PFSK-1 (cell line): ENCODE data around the gene MBOAT2.

Experiments used
- POLR2AphosphoS5 ChIP-seq: IDR thresholded peaks from 2 replicates; pipeline ENCODE4 v1.6.1; 2012; ENCODE audit warnings: low read depth, mild to moderate bottlenecking, control low read depth, low read length, moderate library complexity
- TAF1 ChIP-seq: IDR thresholded peaks from 2 replicates; pipeline ENCODE4 v1.6.1; 2012; ENCODE audit warnings: low read length, control low read depth, borderline replicate concordance; ENCODE audit not compliant: insufficient read depth
- TF ChIP-seq, protein P1 (sequence below), 2 experiments: IDR thresholded peaks; 2 replicates each; pipeline versions ENCODE4 v1.6.1 to v1.8.0; 2011 to 2012; ENCODE audit warnings: low read depth in 2 of 2, low read length in 2 of 2, control low read depth in 1 of 2, inconsistent platforms in 1 of 2, mild to moderate bottlenecking in 1 of 2, moderate library complexity in 1 of 2; ENCODE audit not compliant: insufficient read depth in 1 of 2

DNA sequence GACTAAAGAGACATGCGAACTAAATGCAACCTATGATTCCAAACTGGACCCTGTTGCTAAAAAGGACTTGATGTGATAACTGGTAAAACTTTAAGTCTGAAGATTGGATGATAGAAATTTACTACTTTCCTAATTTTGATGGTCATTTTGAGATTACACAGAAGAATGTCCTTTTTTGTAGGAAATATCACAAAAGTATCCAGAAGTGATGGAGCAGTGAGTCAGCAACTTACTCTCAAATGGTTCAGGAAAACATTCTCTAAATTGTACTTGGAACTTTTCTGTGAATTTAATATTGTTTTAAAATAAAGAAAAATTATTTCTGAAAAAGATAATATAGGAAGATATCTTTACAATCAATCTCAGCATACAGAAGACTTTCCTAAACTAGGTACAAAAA is 19.9 kb downstream of the MBOAT2 start:
- no peak for TF ChIP-seq POLR2AphosphoS5
- TF ChIP-seq, protein P1, sequence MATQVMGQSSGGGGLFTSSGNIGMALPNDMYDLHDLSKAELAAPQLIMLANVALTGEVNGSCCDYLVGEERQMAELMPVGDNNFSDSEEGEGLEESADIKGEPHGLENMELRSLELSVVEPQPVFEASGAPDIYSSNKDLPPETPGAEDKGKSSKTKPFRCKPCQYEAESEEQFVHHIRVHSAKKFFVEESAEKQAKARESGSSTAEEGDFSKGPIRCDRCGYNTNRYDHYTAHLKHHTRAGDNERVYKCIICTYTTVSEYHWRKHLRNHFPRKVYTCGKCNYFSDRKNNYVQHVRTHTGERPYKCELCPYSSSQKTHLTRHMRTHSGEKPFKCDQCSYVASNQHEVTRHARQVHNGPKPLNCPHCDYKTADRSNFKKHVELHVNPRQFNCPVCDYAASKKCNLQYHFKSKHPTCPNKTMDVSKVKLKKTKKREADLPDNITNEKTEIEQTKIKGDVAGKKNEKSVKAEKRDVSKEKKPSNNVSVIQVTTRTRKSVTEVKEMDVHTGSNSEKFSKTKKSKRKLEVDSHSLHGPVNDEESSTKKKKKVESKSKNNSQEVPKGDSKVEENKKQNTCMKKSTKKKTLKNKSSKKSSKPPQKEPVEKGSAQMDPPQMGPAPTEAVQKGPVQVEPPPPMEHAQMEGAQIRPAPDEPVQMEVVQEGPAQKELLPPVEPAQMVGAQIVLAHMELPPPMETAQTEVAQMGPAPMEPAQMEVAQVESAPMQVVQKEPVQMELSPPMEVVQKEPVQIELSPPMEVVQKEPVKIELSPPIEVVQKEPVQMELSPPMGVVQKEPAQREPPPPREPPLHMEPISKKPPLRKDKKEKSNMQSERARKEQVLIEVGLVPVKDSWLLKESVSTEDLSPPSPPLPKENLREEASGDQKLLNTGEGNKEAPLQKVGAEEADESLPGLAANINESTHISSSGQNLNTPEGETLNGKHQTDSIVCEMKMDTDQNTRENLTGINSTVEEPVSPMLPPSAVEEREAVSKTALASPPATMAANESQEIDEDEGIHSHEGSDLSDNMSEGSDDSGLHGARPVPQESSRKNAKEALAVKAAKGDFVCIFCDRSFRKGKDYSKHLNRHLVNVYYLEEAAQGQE (IDR thresholded peaks at IDR 0.05; ENCODE audit: insufficient read depth in 1 of 2, low read depth in 2 of 2, low read length in 2 of 2), result no peak
- no peak for TF ChIP-seq TAF1
